Karpas-422 (cell line): ENCODE data around the gene RFC2. TPM values are rescaled to one million over a fixed set of nuclear protein-coding genes. Genes with fewer than 3 reads are reported as not detected.
A peak's percentile ranks its signal among the peaks of the same experiment; 100 is the strongest.

Experiments used
- DNase-seq: peaks from one replicate; pipeline ENCODE4 v3.0.0-alpha.2; 2015
- H2AFZ ChIP-seq: fragments of 200-600 bp; sonication (generic); 2 replicates; pipeline ENCODE4 v1.6.1; 2014; ENCODE audit warnings: antibody characterized with exemption, low read length, mixed read lengths
- H3K27ac ChIP-seq: fragments of 200-600 bp; sonication (generic); 2 replicates; pipeline ENCODE4 v1.5.1; 2014; ENCODE audit warnings: mild to moderate bottlenecking, low read length, moderate library complexity
- H3K27me3 ChIP-seq: fragments of 200-600 bp; sonication (generic); 2 replicates; pipeline ENCODE4 v1.6.1; 2014; ENCODE audit warnings: low read length, mixed read lengths
- H3K36me3 ChIP-seq: fragments of 200-600 bp; sonication (generic); 2 replicates; pipeline ENCODE4 v1.6.1; 2014; ENCODE audit warnings: low read length, mixed read lengths; ENCODE audit not compliant: insufficient read depth
- H3K4me1 ChIP-seq: fragments of 200-600 bp; sonication (generic); 2 replicates; pipeline ENCODE4 v1.6.1; 2014; ENCODE audit warnings: mild to moderate bottlenecking, low read length, mixed read lengths
- H3K4me2 ChIP-seq: fragments of 200-600 bp; sonication (generic); 2 replicates; pipeline ENCODE4 v1.6.1; 2014; ENCODE audit warnings: low read length, low read depth, mild to moderate bottlenecking; ENCODE audit not compliant: poor library complexity, severe bottlenecking
- H3K4me3 ChIP-seq: fragments of 200-600 bp; sonication (generic); 2 replicates; pipeline ENCODE4 v1.5.1; 2014; ENCODE audit warnings: mild to moderate bottlenecking, antibody characterized with exemption, low read length, mixed read lengths
- H3K79me2 ChIP-seq: fragments of 200-600 bp; sonication (generic); 2 replicates; pipeline ENCODE4 v1.6.1; 2014; ENCODE audit warnings: mild to moderate bottlenecking, low read length, mixed read lengths
- H3K9ac ChIP-seq: fragments of 200-600 bp; sonication (generic); 2 replicates; pipeline ENCODE4 v1.6.0; 2014; ENCODE audit warnings: low read length
- H3K9me2 ChIP-seq: fragments of 200-600 bp; sonication (generic), shearing (Covaris generic); replicated peaks from 2 replicates; pipeline ENCODE4 v1.6.0; 2014; ENCODE audit warnings: mild to moderate bottlenecking, low read length, moderate library complexity; ENCODE audit not compliant: insufficient read depth
- H3K9me3 ChIP-seq: fragments of 300-700, 200-600 bp; sonication (generic); 2 replicates; pipeline ENCODE4 v1.6.1; 2014; ENCODE audit warnings: low read length, mixed read lengths
- H4K20me1 ChIP-seq: fragments of 200-600 bp; sonication (generic); 2 replicates; pipeline ENCODE4 v1.6.1; 2014; ENCODE audit warnings: mild to moderate bottlenecking, antibody characterized with exemption, low read length, low read depth; ENCODE audit not compliant: insufficient read depth
- small RNA-seq: library from RNA; depleted of rRNA; stranded (forward); fragments of <200 nt; gene quantifications from one replicate; pipeline ENCODE3, GENCODE V24; 2014
- total RNA-seq: library from RNA; depleted of rRNA; stranded (reverse); fragments of >200 nt; shearing (Covaris generic); gene quantifications from 2 replicates; pipeline ENCODE4 v1.2.3, GENCODE V29; 2014; ENCODE audit warnings: low replicate concordance; rRNA removed

The RFC2 gene
- total RNA-seq, 1 experiment from 2014 or later: 18.9 TPM

DNA sequence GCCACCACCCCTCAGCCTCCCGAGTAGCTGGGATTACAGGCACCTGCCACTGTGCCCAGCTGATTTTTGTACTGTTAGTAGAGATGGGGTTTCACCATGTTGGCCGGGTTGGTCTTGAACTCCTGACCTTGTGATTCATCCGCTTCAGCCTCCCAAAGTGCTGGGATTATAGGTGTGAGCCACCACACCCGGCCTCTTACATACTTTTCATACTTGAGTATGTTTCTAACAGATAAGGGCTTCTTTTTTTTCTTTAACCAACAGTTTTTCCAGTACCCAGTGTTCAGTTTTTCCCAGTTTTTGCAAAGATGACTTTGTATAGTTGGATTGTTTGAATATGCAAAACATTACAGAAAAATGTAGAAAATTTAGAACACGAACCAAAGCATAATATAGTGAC lies 72.4 kb downstream of the RFC2 start:
- Histone ChIP-seq H3K9ac (no peak overlapping the region), H3K79me2 (peaks cover 98% of the 10 kb centered on the region), H3K27me3 (no peaks in the 10 kb centered on the region), H3K27ac (no peak overlapping the region), H3K4me2 (peak overlapping the region; percentile 2), H3K36me3 (peaks cover 37% of the 10 kb centered on the region), H2AFZ (no peak overlapping the region), H3K9me2 (no peaks in the 10 kb centered on the region), H4K20me1 (peaks cover 95% of the 10 kb centered on the region), H3K4me3 (no peak overlapping the region), H3K9me3 (no peaks in the 10 kb centered on the region), H3K4me1 (peaks cover 60% of the 10 kb centered on the region)
- no peak for DNase-seq

Small RNAs within 50 kb of the gene (small RNA-seq; reads per million reads assigned to genes)
- gene MIR590: 2.2 reads per million, percentile 55 among the genes with 10 or more reads in this experiment

Other genes with a start within 250 kb of the RFC2 start
- not detected in 2 replicates for gene ELN, start 226.2 kb downstream of the RFC2 start, total RNA-seq
- 44.7 and 56.2 TPM in 2 replicates for gene LIMK1, start 170.6 kb downstream of the RFC2 start, total RNA-seq
- 200 and 286 TPM in 2 replicates for gene EIF4H, start 80.0 kb downstream of the RFC2 start, total RNA-seq
- 2.3 and 10.5 TPM in 2 replicates for gene LAT2, start 44.4 kb downstream of the RFC2 start, total RNA-seq
- 0.76 TPM in 1 of 2 replicates, not detected in the other for gene CLIP2, start 35.0 kb upstream of the RFC2 start, total RNA-seq
- not detected in 2 replicates for gene GTF2IRD1, start 199.5 kb upstream of the RFC2 start, total RNA-seq